Activated T-helper 17 cell treated with anti-CD3 and anti-CD28 coated beads, Interleukin-2, amount 50 U/mL, for 72 hours (primary cell): ENCODE data around the gene TMEM129. TPM values are rescaled to one million over a fixed set of nuclear protein-coding genes. Genes with fewer than 3 reads are reported as not detected.

Experiments
- ATAC-seq: fragments of 150-1000 bp; cut with Tn5 transposase; replicated peaks from 2 replicates; pipeline ENCODE4 v1.10.0; 2021; ENCODE audit warnings: mild to moderate bottlenecking, moderate library complexity
- H3K27ac Mint-ChIP-seq: one replicate; pipeline ENCODE4 v1.8.0; 2022; ENCODE audit warnings: mixed read lengths
- H3K27me3 Mint-ChIP-seq: one replicate; pipeline ENCODE4 v1.8.0; 2022; ENCODE audit warnings: mixed read lengths
- H3K36me3 Mint-ChIP-seq: one replicate; pipeline ENCODE4 v1.8.0; 2022; ENCODE audit warnings: low read depth, mild to moderate bottlenecking, mixed read lengths
- H3K4me1 Mint-ChIP-seq: one replicate; pipeline ENCODE4 v1.8.0; 2022; ENCODE audit warnings: mixed read lengths
- H3K4me3 Mint-ChIP-seq: one replicate; pipeline ENCODE4 v1.8.0; 2022; ENCODE audit warnings: mild to moderate bottlenecking, mixed read lengths
- H3K9me3 Mint-ChIP-seq: one replicate; pipeline ENCODE4 v1.8.0; 2022; ENCODE audit warnings: mixed read lengths
- total RNA-seq, 2 donors: library from RNA; stranded (reverse); gene quantifications; one replicate each; pipeline ENCODE4 v1.2.3, GENCODE V29; 2022

TMEM129 gene
- total RNA-seq, 2 donors from 2014 or later: 15.7 to 16.0 TPM

DNA sequence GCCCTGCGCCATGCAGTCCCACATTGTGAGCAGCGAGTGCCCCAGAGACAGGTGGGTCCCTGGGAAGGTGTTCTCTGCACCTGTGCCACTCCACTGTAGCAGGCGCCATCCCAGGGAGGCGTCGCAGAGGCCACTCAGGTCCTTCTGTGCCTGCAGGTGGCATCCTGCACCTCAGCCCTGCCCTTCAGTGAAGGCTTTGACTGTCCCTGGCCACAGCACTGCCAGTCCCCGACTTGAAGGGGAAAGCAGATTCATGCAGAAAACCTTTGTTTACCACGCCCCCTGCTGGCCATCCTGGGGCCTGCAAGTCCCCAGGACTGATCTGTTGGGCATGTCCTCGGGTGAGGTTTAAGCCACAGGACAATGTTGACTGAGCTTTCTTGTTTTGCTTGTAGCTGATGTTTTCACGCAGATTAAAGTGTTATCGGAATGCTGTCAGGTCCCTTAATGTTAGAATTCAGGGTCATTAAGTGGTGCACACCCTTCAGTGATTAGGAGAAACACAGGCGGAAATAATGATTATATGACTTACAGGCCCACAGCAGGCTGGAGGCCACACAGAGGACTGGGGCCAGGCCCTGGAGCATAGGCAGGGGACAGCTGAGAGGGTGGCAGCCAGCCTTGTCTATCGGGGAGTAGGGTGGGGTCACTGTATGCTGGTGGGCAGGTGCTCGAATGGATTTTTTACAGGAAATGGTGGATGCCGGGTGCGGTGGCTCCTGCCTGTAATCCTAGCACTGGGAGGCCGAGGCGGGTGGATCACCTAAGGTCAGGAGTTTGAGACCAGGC is 5.2 kb upstream of the TMEM129 start:
- H3K27me3 Mint-ChIP-seq: no peaks in the 10 kb centered on the region
- ATAC-seq: peak; percentile 33
- peak overlapping the region; percentile 81 for H3K27ac Mint-ChIP-seq
- H3K36me3 Mint-ChIP-seq: peaks cover 94% of the 10 kb centered on the region
- H3K4me3 Mint-ChIP-seq: peak overlapping the region; percentile 46
- peaks cover 29% of the 10 kb centered on the region for H3K4me1 Mint-ChIP-seq
- H3K9me3 Mint-ChIP-seq: no peaks in the 10 kb centered on the region

DNA sequence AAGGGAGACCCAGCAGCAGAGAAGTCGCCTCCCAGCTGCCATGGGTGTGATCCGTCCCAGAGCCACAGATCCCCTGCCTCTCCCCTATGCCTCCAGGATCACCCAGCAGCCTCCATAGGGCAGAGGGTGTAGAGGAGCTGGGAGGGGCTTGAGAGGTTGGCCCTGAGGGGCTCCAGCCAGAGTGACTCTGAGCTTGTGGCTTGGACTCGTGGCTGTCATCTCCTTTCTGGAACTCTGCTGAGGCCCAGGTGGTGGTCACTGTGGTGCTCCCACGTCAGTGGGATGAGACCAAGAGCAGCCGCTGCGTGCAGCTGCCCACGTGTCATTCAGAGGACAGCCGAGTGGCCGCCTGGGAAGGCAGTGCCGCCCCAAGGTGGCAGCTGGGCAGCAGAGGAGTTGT is 4.4 kb upstream of the TMEM129 start:
- H3K27ac Mint-ChIP-seq: no peak overlapping the region
- H3K27me3 Mint-ChIP-seq: no peaks in the 10 kb centered on the region
- H3K4me3 Mint-ChIP-seq: peak overlapping the region; percentile 98
- peaks cover 29% of the 10 kb centered on the region for H3K4me1 Mint-ChIP-seq
- H3K9me3 Mint-ChIP-seq: no peaks in the 10 kb centered on the region
- peaks cover 86% of the 10 kb centered on the region for H3K36me3 Mint-ChIP-seq
- ATAC-seq: no peak

- H3K36me3 Mint-ChIP-seq: peaks cover 72% of the 10 kb centered on the region
- peak overlapping the region; percentile 98 for H3K4me3 Mint-ChIP-seq
- H3K27me3 Mint-ChIP-seq: no peaks in the 10 kb centered on the region
- peaks cover 23% of the 10 kb centered on the region for H3K4me1 Mint-ChIP-seq
- H3K9me3 Mint-ChIP-seq: no peaks in the 10 kb centered on the region
- peak overlapping the region; percentile 97 for H3K27ac Mint-ChIP-seq
- ATAC-seq: peak; percentile 43
Observed at GRCh38 chr4:1723131-1723801, 2.1 kb upstream of the TMEM129 start.

DNA sequence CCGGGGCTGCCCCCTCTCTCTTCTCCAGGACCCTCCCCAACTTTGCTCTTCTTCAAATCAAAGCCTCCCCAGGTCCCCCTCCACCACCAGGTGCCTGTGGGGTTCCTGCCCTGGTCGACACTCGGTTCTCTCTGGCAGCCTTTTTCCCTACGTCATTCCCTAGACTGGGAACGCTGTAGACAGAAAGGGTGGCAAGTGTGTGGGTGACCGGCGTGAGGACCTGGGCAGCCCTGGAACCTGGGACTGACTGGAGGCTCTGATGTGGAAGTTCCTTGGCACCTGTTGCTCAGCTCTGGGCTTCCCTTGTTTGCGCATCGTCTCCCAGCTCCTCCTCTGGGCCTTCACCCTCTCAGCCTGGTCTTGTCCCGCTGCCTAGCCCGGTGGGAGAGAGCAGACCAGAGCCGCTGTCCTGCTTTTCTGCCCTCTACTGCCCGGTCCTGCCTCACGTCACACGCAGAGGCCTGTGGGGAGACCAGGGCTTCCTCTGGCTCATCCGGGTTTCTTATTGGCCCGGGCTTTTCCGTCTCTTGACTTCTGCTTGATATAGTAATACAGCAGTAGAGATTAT is 1.5 kb upstream of the TMEM129 start:
- peak; percentile 13 for ATAC-seq
- H3K4me3 Mint-ChIP-seq: peak overlapping the region; percentile 98

DNA sequence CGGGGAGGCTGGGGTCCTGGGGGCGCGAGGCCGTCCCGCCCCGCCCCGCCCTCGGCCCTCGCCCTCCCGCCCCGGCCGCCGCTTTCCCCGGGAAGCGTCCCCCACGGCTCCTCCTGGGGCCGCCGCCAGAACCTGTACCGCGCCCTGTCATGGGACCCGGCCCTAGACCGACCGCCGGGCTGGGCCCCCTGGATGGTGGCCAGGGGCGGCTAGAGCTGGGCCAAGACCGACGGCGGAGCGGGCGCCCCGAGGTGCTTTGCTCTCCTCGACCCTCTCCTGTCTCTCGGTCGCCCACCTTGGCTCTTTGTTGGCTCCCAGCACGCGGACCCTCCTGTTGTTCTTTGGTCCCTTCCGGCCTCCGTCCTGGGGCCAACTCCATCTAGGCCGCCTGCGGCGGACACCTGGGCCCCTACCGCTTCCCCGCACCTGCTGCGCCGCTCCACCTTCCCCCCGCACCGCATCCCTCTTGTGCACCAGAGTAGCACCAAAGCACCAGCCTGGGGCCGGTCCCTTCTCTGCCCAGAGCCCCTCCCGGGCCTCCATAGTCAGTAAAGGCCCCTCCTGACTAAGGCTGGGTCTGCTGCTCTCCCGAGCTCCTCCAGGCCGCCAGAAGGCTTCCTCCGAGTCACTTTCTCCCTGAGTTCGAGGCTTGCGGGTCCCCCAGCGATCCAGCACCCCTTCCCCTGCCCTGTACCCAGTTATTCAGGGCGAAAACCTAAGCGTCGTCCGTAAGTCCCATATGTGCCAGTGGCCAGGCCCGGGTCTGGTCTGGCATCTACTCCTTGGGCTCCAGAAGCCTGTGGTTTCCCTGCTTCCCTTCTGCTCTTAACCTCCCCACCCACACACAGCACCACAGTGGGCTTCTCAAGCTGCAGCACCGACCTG is 785 bp upstream of the TMEM129 start:
- Mint-ChIP-seq H3K4me3 (peak overlapping the region; percentile 98), H3K4me1 (peaks cover 23% of the 10 kb centered on the region), H3K36me3 (peaks cover 62% of the 10 kb centered on the region), H3K27me3 (no peaks in the 10 kb centered on the region), H3K27ac (peak overlapping the region; percentile 97), H3K9me3 (no peaks in the 10 kb centered on the region)
- peak; percentile 1 for ATAC-seq

More for the DNA sequence above, 1.5 kb upstream of the TMEM129 start:
- Mint-ChIP-seq H3K36me3 (peaks cover 69% of the 10 kb centered on the region), H3K4me1 (peaks cover 23% of the 10 kb centered on the region), H3K27ac (peak overlapping the region; percentile 97), H3K27me3 (no peaks in the 10 kb centered on the region), H3K9me3 (no peaks in the 10 kb centered on the region)

DNA sequence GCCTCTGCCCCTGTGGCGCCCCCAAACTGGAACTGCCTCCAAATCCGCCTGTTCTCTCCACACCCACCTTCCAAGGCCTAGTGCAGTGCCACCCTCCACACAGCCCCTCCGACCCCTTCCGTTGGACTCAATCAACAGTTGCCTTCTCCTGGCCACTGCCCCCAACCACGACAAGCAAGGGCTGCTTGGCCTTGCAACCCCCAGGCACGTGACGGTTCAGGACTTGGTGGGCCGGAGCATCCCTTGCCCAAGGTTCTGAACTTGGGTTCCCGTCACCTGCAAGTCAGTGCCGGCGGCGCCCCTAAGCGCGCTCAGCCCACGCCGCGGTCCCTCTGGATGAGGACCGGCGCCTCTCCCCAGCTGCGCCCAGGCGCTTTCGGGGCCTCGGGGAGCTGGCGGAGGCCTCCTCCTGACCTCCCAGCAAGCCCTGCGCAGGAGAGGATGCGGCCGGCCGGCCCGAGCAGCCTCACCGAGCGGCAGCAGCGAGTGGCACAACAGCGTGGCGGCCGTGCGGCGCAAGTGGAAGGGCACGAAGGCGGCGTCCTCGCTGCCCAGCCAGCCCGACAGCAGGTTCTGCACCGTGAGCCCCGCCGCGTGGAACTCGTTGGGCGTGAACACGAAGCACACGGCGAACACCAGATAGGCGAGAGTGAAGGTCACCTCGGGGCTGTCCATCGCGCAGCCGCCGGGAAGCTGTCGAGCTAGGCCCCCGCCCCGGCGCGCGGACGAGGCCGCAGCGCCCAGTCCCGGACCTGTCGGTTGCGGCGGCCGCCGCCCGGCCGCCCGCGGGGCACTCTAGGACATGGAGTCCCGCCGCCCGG is 750 bp downstream of the TMEM129 start:
- Mint-ChIP-seq H3K27ac (peak overlapping the region; percentile 88), H3K4me3 (peak overlapping the region; percentile 98), H3K4me1 (peaks cover 17% of the 10 kb centered on the region), H3K9me3 (no peaks in the 10 kb centered on the region), H3K27me3 (no peaks in the 10 kb centered on the region), H3K36me3 (peaks cover 55% of the 10 kb centered on the region)
- ATAC-seq: peak; percentile 23

DNA sequence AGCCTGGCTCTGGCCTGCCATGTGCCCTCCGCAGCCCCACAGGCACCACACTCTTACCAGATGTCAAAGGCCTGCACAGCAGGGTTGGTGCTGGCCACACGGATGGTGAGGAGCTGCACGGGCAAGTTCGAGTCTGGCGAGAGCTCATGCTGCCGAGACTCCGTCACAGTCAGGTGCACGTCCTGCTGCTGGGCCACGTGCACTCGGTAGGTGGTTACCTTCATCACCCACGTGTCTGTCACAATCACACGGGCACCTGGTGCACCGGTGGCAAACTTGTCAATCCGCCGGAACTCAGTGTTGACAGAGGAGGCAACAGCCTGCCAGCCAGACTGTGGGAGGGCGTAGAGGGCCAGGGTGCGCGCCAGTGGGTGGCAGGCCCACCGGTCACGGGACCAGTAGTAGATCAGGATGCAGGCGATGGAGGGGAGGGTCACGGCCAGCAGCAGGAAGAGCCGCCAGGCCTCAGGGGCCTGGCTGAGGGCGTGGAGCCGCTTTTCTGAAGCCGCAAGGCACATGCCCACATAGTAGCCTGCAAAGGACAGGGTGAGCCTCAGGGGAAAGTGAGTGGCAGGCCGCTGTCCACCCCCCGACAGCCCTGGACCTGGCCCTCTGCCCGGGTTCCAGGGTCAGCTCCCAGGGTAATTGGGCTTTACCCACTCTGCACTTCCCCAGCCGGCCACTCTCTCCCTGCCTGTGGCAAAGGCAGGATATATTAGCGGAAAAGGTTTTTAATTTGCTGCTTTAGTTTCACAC is 2.9 kb downstream of the TMEM129 start:
- Mint-ChIP-seq H3K9me3 (no peaks in the 10 kb centered on the region), H3K27me3 (no peaks in the 10 kb centered on the region), H3K36me3 (peaks cover 55% of the 10 kb centered on the region), H3K4me1 (peaks cover 15% of the 10 kb centered on the region), H3K4me3 (peak overlapping the region; percentile 98), H3K27ac (no peak overlapping the region)
- ATAC-seq: no peak

DNA sequence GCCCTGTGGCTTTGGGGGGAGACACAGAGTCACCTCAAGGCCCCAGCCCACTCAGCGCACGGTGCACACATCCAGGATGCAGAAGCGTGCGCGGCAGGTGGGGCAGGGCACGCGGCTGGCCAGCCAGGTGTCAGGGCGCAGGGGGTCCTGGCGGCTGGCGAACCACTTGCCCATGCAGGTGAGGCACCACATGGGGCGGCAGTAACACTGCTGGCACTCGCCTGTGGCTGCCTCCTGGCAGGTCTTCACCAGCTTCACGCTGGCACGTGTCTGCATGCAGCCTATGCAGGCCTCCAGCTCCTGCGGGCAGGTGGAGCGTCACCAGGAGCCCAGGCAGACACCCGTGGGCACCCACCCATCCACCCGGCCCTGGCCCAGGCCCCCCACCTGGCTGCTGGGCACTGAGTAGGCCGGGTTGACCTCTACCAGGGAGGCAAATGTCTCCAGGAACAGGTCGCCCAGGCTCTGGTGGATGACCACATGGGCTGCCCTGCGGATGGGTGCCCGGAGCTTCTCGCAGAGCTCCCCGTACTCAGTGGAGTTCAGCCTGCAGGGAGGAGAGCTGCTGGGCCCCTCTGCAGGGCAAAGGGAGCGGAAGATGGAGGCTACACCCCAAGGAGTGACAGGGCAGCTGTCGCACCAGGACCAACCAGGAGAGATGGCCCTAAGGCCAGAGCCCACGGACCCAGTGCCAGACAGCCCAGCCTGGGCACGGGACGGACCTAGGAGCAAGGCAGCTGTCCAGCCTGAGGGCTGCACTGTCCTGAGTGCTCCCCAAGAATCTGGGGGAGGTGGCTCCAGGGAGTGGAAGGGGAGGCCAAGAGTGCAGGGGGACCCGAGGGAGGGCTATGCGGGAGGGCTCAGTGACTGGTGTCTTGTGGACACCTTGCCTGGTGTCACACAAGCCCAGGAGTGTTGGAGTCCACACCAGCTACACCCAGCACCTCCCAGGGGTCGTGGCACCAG is 3.7 kb downstream of the TMEM129 start:
- H3K4me3 Mint-ChIP-seq: peak overlapping the region; percentile 98
- peaks cover 54% of the 10 kb centered on the region for H3K36me3 Mint-ChIP-seq
- no peak for ATAC-seq
- no peaks in the 10 kb centered on the region for H3K27me3 Mint-ChIP-seq
- H3K27ac Mint-ChIP-seq: no peak overlapping the region
- H3K9me3 Mint-ChIP-seq: no peaks in the 10 kb centered on the region
- H3K4me1 Mint-ChIP-seq: peaks cover 6% of the 10 kb centered on the region

DNA sequence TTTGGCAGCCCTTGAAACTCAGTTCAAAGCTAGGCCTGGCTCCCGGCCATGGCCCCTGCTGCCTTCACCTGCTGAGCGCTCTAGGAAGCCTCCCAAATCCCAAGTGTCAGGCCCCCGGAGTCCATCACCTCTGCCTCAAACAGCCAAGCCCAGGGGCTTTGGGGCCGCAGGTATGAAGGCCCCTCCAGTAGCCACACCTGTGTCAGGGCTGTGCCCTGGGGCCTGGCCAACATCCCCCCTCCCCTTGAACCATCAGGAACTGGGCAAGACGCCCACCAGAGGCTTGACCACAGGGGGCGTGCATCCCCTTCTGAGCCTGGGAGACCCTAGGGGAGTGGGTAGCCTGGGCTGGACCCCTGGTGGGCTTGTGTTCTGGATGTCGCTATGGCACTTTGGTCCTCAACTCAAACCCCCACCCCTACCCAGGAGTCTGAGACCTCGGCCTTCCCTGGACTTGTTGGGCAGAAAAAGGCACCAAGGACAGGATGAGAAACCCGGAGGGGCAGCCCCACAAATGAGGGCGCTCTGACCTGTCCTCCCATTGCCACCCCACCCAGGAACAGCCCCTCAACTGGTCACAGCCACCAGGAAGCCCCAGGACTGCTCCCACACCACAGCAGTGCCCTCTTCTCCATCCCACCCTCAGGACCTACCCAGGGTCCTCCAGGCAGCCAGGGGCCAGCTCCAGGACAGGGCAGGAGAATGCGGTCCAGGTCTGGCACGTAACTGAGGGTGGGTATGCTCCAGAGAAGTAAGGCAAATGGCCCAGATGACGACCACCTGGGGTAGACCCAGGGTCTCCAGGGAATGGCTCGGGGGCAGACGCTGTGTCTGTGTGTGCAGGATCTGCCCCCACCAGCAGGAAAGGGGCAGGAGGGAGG is 4.8 kb downstream of the TMEM129 start:
- Mint-ChIP-seq H3K9me3 (no peaks in the 10 kb centered on the region), H3K4me1 (peaks cover 6% of the 10 kb centered on the region), H3K27ac (no peak overlapping the region), H3K36me3 (peaks cover 51% of the 10 kb centered on the region), H3K27me3 (no peaks in the 10 kb centered on the region), H3K4me3 (peak overlapping the region; percentile 99)
- no peak for ATAC-seq

DNA sequence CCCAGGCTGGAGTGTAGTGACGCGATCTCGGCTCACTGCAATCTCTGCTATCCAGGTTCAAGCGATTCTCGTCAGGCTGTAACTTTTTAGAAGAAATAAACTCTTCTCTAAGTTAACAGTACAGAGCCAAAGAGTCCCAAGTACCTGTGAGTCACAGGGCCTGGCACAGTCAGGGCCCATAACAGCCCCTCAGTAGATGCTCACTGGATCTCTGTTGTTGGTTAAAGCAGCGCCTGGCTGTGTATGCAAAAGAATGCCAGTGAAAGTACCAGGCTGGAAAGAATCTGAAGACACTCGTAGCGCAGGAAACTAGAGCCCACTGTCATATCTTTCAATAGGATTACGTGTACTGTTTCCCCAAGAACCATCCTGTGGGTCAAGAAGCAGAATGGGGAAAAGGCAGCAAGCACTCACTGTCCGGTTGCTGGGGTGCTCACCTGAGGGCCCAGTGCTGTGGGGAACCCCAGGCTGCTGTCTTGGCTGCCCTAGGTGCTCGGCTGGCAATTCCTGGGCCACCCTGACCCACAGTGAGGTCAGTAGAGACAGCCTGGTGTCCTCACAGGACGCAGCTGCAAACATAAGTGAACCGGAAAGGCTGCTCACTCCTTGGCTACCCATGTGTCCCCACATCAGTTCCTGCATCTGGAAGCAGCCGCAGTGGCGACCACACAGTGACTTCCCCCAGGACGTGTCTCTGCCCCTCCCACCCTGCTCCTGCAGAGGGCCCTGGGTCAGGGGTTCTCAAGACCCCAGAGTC is 5.9 kb downstream of the TMEM129 start:
- H3K27me3 Mint-ChIP-seq: no peaks in the 10 kb centered on the region
- H3K9me3 Mint-ChIP-seq: no peaks in the 10 kb centered on the region
- H3K4me1 Mint-ChIP-seq: peaks cover 13% of the 10 kb centered on the region
- H3K4me3 Mint-ChIP-seq: peak overlapping the region; percentile 99
- H3K27ac Mint-ChIP-seq: peak overlapping the region; percentile 52
- peaks cover 62% of the 10 kb centered on the region for H3K36me3 Mint-ChIP-seq
- ATAC-seq: no peak
